ENCODE data around the gene CREB5.

Gene CREB5

DNA sequence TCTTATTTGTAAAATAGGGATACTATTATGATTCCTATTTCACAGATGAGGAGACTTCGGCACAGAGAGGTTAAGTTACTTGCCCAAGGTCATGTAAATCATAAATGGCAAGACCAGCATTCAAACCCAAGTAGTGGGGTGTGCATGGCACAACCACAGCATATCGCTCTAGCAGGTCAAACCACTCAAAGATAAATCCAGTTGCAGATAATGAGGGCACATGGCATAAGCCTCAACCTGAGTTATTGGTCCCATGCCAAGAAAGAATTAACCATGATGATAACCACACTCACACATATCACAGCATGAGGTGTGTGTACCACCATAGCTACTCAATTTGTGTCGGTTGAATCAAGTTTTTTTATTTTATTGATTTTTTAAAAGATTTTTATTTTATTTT, 180.5 kb downstream of the CREB5 start:
- TF ChIP-seq POLR2AphosphoS5 (IDR thresholded peaks at IDR 0.05; ENCODE audit: low read depth, low read length) (no peak), FOXP2 (optimal IDR thresholded peaks at IDR 0.05; ENCODE audit: borderline replicate concordance, extremely low read depth, extremely low read length, insufficient read depth) (no peak), TAF1 (IDR thresholded peaks at IDR 0.05; ENCODE audit: borderline replicate concordance, insufficient read depth, low read length) (no peak), SIN3A (IDR thresholded peaks at IDR 0.05; ENCODE audit: borderline replicate concordance, insufficient read depth, low read length) (no peak)
- TF ChIP-seq, protein P1, sequence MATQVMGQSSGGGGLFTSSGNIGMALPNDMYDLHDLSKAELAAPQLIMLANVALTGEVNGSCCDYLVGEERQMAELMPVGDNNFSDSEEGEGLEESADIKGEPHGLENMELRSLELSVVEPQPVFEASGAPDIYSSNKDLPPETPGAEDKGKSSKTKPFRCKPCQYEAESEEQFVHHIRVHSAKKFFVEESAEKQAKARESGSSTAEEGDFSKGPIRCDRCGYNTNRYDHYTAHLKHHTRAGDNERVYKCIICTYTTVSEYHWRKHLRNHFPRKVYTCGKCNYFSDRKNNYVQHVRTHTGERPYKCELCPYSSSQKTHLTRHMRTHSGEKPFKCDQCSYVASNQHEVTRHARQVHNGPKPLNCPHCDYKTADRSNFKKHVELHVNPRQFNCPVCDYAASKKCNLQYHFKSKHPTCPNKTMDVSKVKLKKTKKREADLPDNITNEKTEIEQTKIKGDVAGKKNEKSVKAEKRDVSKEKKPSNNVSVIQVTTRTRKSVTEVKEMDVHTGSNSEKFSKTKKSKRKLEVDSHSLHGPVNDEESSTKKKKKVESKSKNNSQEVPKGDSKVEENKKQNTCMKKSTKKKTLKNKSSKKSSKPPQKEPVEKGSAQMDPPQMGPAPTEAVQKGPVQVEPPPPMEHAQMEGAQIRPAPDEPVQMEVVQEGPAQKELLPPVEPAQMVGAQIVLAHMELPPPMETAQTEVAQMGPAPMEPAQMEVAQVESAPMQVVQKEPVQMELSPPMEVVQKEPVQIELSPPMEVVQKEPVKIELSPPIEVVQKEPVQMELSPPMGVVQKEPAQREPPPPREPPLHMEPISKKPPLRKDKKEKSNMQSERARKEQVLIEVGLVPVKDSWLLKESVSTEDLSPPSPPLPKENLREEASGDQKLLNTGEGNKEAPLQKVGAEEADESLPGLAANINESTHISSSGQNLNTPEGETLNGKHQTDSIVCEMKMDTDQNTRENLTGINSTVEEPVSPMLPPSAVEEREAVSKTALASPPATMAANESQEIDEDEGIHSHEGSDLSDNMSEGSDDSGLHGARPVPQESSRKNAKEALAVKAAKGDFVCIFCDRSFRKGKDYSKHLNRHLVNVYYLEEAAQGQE (IDR thresholded peaks at IDR 0.05; ENCODE audit: insufficient read depth in 1 of 2, low read depth in 2 of 2, low read length in 2 of 2), result no peak

DNA sequence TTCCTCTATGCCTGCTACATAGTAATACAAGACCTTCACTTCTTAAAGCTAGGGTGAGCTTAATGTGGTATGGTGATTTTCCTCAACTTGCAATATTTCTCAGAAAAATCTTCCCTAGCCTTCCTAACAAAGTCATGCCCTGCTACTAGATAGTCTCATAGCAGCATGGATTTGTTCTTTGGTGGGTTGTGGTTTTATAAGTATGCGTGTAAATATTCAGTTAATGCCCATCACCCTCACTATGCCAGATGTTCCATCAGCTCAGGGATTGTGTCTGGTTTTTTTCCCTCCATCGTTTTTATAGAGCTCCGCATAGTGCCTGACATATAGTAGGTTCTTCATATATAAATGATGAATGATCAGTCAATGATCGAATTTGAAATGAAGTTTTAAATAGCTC, 182.8 kb downstream of the CREB5 start:
- TF ChIP-seq SIN3A (IDR thresholded peaks at IDR 0.05; ENCODE audit: borderline replicate concordance, insufficient read depth, low read length) (no peak), POLR2AphosphoS5 (IDR thresholded peaks at IDR 0.05; ENCODE audit: low read depth, low read length) (no peak)
- TF ChIP-seq, protein P1 (IDR thresholded peaks at IDR 0.05; ENCODE audit: insufficient read depth in 1 of 2, low read depth in 2 of 2, low read length in 2 of 2), result no peak

DNA sequence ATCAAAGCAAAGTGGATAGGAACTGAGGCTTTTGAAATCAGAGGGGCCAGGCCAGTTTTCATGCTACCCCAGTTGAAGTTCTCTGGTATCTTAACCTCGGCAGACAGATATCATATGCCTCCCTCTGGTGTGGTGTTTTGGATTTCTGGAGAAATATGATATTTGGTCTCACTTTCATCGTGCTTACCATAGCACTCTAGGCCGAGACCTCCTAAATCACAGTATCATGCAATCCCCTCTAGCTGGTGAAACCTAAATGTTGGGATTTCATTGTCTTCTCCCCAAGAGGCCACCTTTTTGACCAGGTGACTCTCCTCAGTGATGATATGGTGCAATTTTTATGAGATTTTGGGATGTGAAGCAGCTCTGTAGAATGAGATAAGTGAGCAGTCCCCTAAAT, 183.5 kb downstream of the CREB5 start:
- TF ChIP-seq, protein P1 (IDR thresholded peaks at IDR 0.05; ENCODE audit: insufficient read depth in 1 of 2, low read depth in 2 of 2, low read length in 2 of 2), result no peak
- TF ChIP-seq POLR2AphosphoS5 (IDR thresholded peaks at IDR 0.05; ENCODE audit: low read depth, low read length) (no peak), SIN3A (IDR thresholded peaks at IDR 0.05; ENCODE audit: borderline replicate concordance, insufficient read depth, low read length) (no peak), FOXP2 (optimal IDR thresholded peaks at IDR 0.05; ENCODE audit: borderline replicate concordance, extremely low read depth, extremely low read length, insufficient read depth) (no peak), TAF1 (IDR thresholded peaks at IDR 0.05; ENCODE audit: borderline replicate concordance, insufficient read depth, low read length) (no peak)

DNA sequence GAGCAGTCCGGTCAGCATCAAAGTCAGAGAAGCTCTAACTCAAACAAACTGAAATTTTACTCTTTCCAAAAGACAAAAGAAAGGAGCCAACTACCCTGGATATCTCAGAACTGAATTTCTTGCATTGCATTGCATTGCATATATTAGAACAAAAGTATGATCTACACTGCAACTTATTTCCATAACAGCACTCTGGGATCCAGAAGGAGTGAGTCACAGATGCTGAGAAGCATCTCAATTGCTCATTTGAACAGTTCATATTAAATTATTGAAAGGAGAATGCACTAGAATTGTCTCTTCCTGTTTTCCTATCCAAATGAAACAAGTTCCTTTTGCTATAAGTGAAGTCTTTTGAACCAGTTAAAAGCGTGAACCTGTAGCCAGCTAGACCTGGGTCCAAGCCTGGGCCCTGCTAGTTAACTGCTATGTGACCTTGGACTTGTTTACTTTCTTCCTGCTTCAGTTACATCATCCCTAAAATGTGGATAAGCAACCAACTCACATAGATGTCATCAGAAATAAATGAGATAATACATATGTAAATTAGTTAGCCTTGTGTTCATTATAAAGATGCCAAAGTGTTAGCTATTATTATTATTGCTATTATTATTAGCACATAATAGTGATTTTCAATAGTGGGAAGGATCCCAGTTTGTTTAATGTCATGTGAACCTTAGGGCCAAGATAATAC, 184.1 kb downstream of the CREB5 start:
- TF ChIP-seq TAF1 (IDR thresholded peaks at IDR 0.05; ENCODE audit: borderline replicate concordance, insufficient read depth, low read length) (no peak), SIN3A (IDR thresholded peaks at IDR 0.05; ENCODE audit: borderline replicate concordance, insufficient read depth, low read length) (no peak), FOXP2 (optimal IDR thresholded peaks at IDR 0.05; ENCODE audit: borderline replicate concordance, extremely low read depth, extremely low read length, insufficient read depth) (no peak), POLR2AphosphoS5 (IDR thresholded peaks at IDR 0.05; ENCODE audit: low read depth, low read length) (no peak)
- TF ChIP-seq, protein P1 (IDR thresholded peaks at IDR 0.05; ENCODE audit: insufficient read depth in 1 of 2, low read depth in 2 of 2, low read length in 2 of 2), result no peak

DNA sequence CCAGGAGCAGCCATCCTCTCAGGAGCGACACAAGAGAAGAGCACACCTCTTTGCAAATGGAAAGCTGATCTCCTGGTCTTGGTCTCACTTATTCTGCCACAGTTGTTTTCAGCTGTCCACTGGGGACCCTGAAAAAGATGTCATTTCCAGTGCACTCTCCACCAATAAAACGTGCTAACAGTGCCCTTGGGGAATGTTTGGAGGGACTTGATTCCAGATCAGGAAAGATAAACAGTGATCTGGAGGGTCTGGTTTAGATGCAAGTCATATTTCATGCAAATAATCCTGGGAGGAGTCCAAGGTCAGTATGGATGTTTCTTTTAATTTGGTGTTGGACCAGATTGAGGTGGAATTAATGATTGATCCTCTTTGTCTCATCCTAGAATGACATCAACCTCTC, 185.0 kb downstream of the CREB5 start:
- no peak for TF ChIP-seq TAF1 (IDR thresholded peaks at IDR 0.05; ENCODE audit: borderline replicate concordance, insufficient read depth, low read length)
- no peak for TF ChIP-seq SIN3A (IDR thresholded peaks at IDR 0.05; ENCODE audit: borderline replicate concordance, insufficient read depth, low read length)
- TF ChIP-seq, protein P1 (IDR thresholded peaks at IDR 0.05; ENCODE audit: insufficient read depth in 1 of 2, low read depth in 2 of 2, low read length in 2 of 2), result no peak
- no peak for TF ChIP-seq FOXP2 (optimal IDR thresholded peaks at IDR 0.05; ENCODE audit: borderline replicate concordance, extremely low read depth, extremely low read length, insufficient read depth)
- TF ChIP-seq POLR2AphosphoS5 (IDR thresholded peaks at IDR 0.05; ENCODE audit: low read depth, low read length), result no peak
